Loucy (cell line): ENCODE measurements around the gene GSG1.

Experiments
- H2AFZ ChIP-seq: fragments of 200-600 bp; sonication (generic); 2 replicates; pipeline ENCODE4 v1.6.0; 2016; ENCODE audit warnings: antibody characterized with exemption, mild to moderate bottlenecking, low read length, moderate library complexity
- H3F3A ChIP-seq: fragments of 200-600 bp; 2 replicates; pipeline ENCODE4 v1.6.0; 2016; ENCODE audit warnings: antibody characterized with exemption, low read depth, mild to moderate bottlenecking
- H3K27me3 ChIP-seq: fragments of 200-600 bp; sonication (generic); 2 replicates; pipeline ENCODE4 v1.6.1; 2014; ENCODE audit warnings: low read length, mild to moderate bottlenecking; ENCODE audit not compliant: insufficient read depth, poor library complexity, severe bottlenecking
- H3K36me3 ChIP-seq: fragments of 200-600 bp; sonication (generic); 2 replicates; pipeline ENCODE4 v1.6.1; 2016; ENCODE audit warnings: low read length; ENCODE audit not compliant: insufficient read depth
- H3K4me1 ChIP-seq: fragments of 200-600 bp; sonication (generic); 2 replicates; pipeline ENCODE4 v1.5.1; 2014; ENCODE audit warnings: low read length, mild to moderate bottlenecking; ENCODE audit not compliant: insufficient read depth, poor library complexity, severe bottlenecking
- H3K4me2 ChIP-seq: fragments of 200-600 bp; sonication (generic); 2 replicates; pipeline ENCODE4 v1.6.0; 2014; ENCODE audit warnings: antibody characterized with exemption, low read length, low read depth, mild to moderate bottlenecking; ENCODE audit not compliant: poor library complexity, severe bottlenecking
- H3K4me3 ChIP-seq: fragments of 200-600 bp; sonication (generic); 2 replicates; pipeline ENCODE4 v1.5.1; 2014; ENCODE audit warnings: low read length, mild to moderate bottlenecking, mixed read lengths; ENCODE audit not compliant: poor library complexity, severe bottlenecking
- H3K79me2 ChIP-seq: fragments of 200-600 bp; sonication (generic); 2 replicates; pipeline ENCODE4 v1.6.1; 2014; ENCODE audit warnings: low read length; ENCODE audit not compliant: insufficient read depth
- H3K9ac ChIP-seq: fragments of 200-600 bp; sonication (generic); 2 replicates; pipeline ENCODE4 v1.6.0; 2014; ENCODE audit warnings: mild to moderate bottlenecking, low read depth, low read length, moderate library complexity; ENCODE audit not compliant: poor library complexity, severe bottlenecking
- H3K9me2 ChIP-seq: fragments of 200-600 bp; sonication (generic); replicated peaks from 2 replicates; pipeline ENCODE4 v1.6.1; 2016; ENCODE audit warnings: low read depth, low read length, mixed read lengths
- H3K9me3 ChIP-seq: fragments of 200-600 bp; sonication (generic); 2 replicates; pipeline ENCODE4 v1.6.1; 2014; ENCODE audit warnings: mild to moderate bottlenecking, antibody characterized with exemption, low read length, low read depth; ENCODE audit not compliant: insufficient read depth
- H4K20me1 ChIP-seq: fragments of 200-600 bp; sonication (generic); 2 replicates; pipeline ENCODE4 v1.6.0; 2014; ENCODE audit warnings: antibody characterized with exemption, low read length, mild to moderate bottlenecking; ENCODE audit not compliant: insufficient read depth, poor library complexity, severe bottlenecking
- EZH2phosphoT487 ChIP-seq: fragments of 200-600 bp; IDR thresholded peaks from 2 replicates; pipeline ENCODE4 v1.6.1; 2018; ENCODE audit warnings: antibody characterized with exemption, mild to moderate bottlenecking, moderate library complexity, borderline replicate concordance
- TF ChIP-seq, protein P1 (sequence below): fragments of 200-600 bp; sonication (generic); conservative IDR thresholded peaks from 2 replicates; pipeline ENCODE4 v1.5.1; 2014; ENCODE audit warnings: mild to moderate bottlenecking, antibody characterized with exemption, low read length

GSG1 gene

DNA sequence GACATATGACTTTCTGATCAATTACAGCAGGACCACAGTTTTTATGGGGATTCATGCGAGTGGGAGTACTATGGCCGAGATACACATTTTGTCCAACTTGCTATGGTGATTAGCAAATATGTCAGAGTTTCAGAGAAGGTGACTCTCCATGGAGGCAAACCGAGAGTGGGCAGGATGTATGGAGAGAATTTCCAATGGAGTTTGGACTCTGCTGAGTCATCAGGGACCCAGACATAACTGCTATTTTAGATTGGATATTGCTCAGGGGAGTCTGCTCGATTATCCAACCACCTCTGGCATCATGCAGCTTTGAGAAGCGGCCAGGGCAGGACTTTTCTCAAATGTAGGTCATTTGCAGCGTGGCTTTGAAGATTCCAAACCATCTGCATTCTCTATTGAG is 9.5 kb upstream of the GSG1 start:
- no peak overlapping the region for H3K9ac ChIP-seq
- peaks cover 17% of the 10 kb centered on the region for H3K4me1 ChIP-seq
- H4K20me1 ChIP-seq: no peaks in the 10 kb centered on the region
- TF ChIP-seq EZH2phosphoT487: no peak
- TF ChIP-seq, protein P1, sequence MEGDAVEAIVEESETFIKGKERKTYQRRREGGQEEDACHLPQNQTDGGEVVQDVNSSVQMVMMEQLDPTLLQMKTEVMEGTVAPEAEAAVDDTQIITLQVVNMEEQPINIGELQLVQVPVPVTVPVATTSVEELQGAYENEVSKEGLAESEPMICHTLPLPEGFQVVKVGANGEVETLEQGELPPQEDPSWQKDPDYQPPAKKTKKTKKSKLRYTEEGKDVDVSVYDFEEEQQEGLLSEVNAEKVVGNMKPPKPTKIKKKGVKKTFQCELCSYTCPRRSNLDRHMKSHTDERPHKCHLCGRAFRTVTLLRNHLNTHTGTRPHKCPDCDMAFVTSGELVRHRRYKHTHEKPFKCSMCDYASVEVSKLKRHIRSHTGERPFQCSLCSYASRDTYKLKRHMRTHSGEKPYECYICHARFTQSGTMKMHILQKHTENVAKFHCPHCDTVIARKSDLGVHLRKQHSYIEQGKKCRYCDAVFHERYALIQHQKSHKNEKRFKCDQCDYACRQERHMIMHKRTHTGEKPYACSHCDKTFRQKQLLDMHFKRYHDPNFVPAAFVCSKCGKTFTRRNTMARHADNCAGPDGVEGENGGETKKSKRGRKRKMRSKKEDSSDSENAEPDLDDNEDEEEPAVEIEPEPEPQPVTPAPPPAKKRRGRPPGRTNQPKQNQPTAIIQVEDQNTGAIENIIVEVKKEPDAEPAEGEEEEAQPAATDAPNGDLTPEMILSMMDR: no peak
- H3K9me3 ChIP-seq: no peaks in the 10 kb centered on the region; the same call in 1 of the 2 replicates
- no peak overlapping the region for H3K4me2 ChIP-seq
- H3K27me3 ChIP-seq: no peaks in the 10 kb centered on the region
- H3K36me3 ChIP-seq: no peaks in the 10 kb centered on the region
- no peaks in the 10 kb centered on the region for H3K9me2 ChIP-seq
- H3K4me3 ChIP-seq: no peak overlapping the region
- H2AFZ ChIP-seq: no peak overlapping the region
- no peaks in the 10 kb centered on the region for H3K79me2 ChIP-seq
- no peaks in the 10 kb centered on the region for H3F3A ChIP-seq

DNA sequence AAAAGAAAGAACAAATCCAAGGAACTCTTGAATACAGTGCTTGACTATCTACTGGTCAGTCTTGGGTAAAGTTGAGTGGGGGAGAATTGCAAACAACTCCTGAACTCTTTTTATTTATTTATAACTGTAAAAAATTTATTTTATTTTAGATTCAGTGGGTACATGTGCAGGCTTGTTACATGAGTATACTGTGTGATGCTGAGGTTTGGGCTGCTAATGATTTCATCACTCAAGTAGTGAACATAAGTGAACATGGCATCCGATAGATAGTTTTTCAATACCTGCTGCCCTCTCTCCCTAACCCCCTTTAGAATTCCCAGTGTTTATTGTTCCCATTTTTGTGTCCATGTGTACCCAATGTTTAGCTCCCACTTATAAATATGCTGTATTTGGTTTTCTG is 3.2 kb upstream of the GSG1 start:
- no peaks in the 10 kb centered on the region for H3K9me2 ChIP-seq
- no peaks in the 10 kb centered on the region for H3K27me3 ChIP-seq
- peaks cover 21% of the 10 kb centered on the region for H3K4me1 ChIP-seq
- H3K4me3 ChIP-seq: no peak overlapping the region
- no peaks in the 10 kb centered on the region for H3K36me3 ChIP-seq
- H4K20me1 ChIP-seq: no peaks in the 10 kb centered on the region
- H3F3A ChIP-seq: no peaks in the 10 kb centered on the region
- no peak for TF ChIP-seq EZH2phosphoT487
- TF ChIP-seq, protein P1: no peak
- H3K9ac ChIP-seq: no peak overlapping the region
- H2AFZ ChIP-seq: no peak overlapping the region
- no peaks in the 10 kb centered on the region for H3K79me2 ChIP-seq
- no peak overlapping the region for H3K4me2 ChIP-seq
- H3K9me3 ChIP-seq: no peaks in the 10 kb centered on the region; the same call in 1 of the 2 replicates

DNA sequence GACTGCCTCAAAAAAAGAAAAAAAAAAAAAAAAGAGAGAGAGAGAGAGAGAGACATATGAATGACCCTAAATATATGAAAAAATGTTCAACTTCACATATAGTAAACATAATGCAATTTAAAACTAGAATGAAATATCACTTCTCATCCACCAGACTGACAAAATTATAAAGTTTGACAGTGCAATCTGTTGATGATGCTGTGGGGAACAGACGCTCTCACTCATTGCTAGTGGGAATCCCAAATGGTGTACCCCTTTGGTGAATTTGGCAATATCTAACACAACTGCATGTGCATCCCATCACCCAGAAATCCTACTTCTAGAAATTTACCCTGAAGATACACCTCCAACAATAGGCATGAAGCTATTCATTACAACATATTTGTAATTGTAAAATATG is 2.3 kb upstream of the GSG1 start:
- no peak overlapping the region for H3K4me3 ChIP-seq
- H3K9ac ChIP-seq: no peak overlapping the region
- no peaks in the 10 kb centered on the region for H3K36me3 ChIP-seq
- no peak overlapping the region for H2AFZ ChIP-seq
- no peak overlapping the region for H3K4me2 ChIP-seq
- peaks cover 24% of the 10 kb centered on the region for H3K4me1 ChIP-seq
- TF ChIP-seq EZH2phosphoT487: no peak
- TF ChIP-seq, protein P1: no peak
- H4K20me1 ChIP-seq: no peaks in the 10 kb centered on the region
- no peaks in the 10 kb centered on the region; the same call in 1 of the 2 replicates for H3K9me3 ChIP-seq
- H3F3A ChIP-seq: 0 out of 2 replicates have a peak, but pooled peaks cover under 1% of the 10 kb centered on the region
- H3K79me2 ChIP-seq: no peaks in the 10 kb centered on the region
- H3K9me2 ChIP-seq: no peaks in the 10 kb centered on the region
- H3K27me3 ChIP-seq: no peaks in the 10 kb centered on the region
